GM21367 (cell line): Measurements from ENCODE around the gene GABBR2.

ENCODE experiments used
- ATAC-seq: cut with Tn5 transposase; IDR thresholded peaks from one replicate; pipeline ENCODE4 v1.9.1; 2021; ENCODE audit not compliant: unreplicated experiment

Gene GABBR2

DNA sequence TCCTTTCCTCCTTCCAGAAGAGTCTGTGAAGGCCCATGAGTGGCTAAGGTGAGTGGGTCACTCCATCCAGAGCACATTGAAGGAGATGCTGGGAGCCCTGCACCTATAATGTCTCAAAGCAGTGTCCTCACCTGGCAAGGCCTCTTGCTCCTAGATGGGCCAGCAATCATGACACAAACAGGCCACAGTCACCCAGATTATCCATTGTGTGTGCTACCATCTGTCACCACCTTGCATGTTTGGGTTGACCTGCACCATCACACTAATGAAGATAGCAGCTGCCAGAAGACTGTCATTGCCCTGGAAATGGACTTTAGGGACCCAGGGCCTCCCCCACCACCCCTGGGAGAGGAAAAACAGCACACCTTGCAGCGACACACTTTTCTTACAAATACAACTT, 69.6 kb downstream of the GABBR2 start:
- no peak for ATAC-seq

DNA sequence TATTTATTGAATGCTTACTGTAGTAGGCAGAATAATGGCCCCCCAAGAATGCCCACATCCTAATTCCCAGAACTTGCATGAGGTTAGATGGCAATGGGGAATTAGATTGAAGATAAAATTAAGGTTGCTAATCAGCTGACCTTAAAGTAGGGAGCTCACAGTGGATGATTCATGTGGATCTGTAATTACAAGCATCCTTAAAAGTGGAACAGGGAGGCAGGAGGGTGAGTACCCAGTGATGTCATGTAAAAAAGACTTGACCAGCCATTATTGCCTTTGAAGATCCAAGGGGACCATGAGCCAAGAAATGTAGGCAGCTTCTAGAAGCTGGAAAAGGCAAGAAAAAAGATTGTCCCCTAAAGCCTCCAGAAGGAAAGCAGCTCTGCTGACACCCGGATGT, 71.4 kb downstream of the GABBR2 start:
- no peak for ATAC-seq

DNA sequence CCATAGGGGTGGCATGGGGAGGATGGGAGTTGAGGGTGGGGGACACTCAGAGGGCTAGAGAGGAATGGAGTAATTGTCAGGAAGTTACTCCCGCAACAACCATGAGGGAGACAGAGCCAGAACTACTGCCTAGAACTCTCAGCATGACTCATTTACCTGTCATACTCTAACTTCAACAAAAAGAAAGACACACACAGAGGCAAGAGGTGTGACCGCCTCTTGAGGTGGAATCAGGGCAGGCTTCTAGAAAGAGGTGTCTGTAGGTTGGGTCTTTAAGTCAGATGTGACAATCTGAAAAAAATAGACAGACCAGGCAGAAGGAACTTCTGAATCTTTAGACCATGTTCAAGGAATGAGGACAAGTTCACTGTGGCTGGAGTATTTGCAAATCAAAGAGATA, 73.4 kb downstream of the GABBR2 start:
- ATAC-seq = no peak

DNA sequence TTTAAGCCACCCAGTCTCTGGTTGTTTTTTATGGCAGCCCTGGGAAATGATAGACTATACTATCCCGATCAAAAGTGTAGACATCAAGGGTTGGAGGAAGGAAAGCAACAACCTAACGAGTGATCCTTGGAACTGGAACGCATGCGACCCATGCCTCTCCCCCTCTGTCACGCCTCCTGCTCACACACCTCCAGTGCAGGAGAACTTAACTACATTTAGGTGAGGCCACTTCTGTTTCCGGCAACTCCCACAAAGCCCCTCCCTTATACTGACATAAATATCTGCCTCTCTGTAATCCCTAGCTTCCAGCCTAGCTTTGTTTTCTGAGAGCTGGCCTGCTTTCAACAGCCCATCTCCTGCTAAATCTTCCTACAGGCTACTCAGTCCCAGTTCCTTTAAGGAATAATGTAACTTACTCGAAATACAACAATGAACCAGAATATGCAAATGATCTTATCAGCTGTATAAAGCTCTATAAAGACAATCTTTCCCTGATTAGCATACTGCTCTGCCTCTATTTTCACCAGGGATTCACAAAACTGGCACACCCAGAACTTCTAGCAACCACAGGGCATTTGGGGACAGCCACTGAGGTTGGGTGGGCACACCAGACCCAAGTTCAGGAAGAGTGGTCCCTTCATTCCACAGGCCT, 73.9 kb downstream of the GABBR2 start:
- no peak for ATAC-seq

DNA sequence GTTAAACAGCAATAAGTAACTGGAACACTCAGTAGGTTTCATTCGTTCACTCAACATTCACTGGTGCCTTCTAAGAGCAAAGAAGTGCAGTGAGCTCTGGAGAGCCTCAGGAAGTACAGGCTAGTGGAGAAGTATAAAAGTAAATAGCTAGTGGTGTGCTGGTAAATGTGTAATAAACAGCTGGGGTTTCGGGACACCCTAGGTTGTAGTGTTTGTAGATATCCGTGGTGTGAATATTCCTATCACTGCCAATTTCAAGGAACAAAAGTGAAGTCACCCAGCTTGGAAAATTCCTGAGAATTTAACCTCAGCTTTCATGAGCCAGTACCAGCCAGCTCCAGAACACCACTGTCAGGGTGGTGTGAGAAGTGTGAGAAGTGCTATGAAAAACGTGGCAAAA, 75.9 kb downstream of the GABBR2 start:
- no peak for ATAC-seq

DNA sequence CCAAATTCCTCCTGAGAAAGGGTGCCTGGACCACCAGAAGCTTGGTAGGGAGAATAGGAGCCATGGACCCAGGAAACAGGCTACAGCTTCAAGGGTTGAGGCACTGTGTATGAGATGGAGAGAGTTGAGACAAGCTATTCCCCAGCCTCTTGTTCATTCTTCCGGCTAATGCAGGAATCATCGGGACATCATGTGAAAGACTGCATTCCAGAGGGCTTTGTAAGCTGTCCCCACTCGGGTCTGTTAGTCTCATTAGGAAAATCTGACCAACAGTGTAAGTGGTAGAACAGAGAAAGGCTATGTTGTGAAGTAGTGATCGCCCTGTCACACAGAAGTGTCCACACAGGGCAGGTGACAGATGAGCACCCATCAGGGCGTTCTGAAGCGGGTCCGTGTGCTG, 81.4 kb downstream of the GABBR2 start:
- ATAC-seq = no peak

DNA sequence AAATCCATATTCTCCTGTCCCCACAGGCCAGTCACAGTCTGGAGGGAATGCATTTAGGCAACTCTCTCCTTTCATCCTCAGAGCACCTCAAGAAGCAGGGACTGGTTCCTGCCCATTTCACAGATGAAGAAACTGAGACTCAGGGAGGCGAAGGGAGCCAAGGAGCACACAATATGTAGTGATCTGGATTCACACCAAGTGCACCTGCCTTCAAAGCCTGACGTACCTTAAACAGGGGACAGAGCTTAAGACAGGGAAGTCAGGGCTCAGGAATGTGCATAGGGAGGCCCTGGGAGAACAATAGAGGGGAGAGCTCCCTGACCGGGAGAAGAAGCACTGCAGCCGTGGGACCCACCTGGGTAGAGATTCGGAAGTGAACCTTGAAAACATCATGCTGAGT, 83.0 kb downstream of the GABBR2 start:
- ATAC-seq = no peak

DNA sequence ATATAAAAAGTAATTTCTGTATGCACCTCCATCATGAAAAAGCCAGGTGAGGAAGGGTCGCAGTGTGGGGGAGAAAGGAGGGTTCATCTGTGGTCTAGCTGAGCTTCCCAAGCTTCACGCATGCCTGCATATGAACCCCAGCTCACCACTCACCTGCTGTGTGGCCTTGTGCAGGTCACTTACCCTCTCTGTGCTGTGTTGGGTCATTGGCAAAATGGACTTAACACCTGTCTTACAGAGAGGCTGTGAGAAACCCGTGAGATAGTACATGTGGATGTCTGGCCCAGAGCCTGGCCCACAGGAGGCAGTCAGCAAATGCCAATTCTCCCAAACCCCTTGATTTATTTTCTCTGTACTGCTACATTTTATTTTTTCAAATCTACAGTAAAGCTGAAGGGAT, 88.9 kb downstream of the GABBR2 start:
- ATAC-seq = no peak

DNA sequence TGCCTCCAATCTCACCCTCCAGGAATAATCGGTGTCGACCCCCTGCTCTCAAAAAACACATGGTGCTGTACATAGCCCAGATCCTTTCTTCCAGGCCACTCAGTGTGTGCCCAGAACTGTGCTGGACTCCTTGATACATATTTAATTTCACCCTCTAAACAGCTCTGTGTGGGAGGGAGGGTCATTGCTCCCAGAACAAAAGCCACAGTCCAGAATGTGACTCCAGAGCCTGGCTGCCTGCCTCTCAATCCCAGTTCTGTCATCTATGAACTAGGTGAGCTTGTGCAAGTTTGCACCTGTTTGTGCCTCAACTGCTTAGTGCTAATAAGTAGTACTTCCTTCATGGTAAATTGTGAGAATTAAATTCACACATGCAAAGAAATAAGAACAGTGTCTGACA, 93.1 kb downstream of the GABBR2 start:
- no peak for ATAC-seq

DNA sequence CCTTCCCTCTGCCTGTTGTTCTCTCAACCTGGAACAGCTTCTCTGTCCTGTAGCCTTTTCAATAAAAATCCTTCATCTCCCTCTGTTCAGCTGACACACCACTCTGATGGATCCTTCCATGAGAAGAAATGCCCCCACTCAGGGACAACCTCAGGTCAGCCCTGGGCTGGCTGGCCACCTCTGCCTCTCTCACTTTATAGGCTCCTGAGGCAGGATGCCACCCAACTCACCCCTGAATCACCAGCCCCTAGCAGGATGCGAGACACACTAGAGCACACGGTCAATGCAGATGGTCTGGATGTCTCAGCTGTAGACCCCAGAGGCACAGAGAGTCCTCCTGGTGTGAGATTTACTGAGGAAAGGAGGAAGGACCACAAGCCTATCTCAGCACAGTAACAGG, 93.8 kb downstream of the GABBR2 start:
- ATAC-seq = no peak

DNA sequence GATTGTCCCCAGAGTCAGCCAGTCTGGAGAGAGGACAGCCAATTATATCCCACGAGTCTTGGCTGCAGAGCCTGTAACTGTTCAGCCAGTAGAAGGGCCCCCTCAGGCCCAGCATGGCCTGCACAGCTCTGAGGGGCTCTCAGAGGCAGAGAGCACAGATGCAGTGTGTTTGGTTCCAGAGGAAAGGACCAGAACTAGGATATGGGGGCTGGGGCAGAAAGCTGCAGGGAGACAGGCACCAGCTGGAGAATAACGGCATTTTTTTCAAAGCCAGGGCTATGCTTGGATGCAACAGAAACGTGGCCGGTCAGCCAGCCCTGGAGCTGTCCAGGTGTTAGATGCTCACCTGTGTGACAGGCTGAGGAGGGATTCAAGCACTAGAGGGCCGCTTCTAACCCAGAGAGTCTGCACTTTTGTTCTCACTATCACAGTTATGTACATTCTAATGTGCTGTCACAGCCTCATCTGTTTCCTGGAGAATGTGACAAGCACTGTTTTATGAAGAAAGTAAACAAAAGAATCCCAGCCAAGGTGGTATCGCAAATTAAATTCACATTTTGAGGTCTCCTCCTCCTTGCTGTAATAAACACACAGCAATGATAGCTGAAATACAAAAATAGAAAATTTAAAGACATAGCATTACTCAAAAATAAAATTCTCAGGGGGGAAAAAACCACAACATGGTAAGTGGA, 96.5 kb downstream of the GABBR2 start:
- ATAC-seq = no peak

DNA sequence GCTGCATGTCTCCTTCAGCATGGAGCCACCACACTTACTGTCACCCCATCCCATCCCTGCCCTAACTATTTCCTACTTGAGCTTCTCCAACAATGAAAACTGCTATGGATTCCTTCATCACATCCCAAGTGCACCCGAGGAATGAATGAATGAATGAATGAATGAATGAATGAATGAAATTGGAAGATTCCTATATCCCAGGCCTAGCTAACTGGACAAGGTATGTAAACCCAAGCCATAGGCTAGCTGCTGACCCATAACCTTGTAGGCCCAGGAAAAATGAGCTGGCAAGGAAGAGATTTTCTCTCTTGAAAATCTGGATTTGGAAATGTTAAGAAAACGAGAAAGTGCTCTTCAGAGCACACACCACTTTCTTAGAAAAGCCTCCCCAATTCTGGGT, 97.4 kb downstream of the GABBR2 start:
- ATAC-seq = no peak

DNA sequence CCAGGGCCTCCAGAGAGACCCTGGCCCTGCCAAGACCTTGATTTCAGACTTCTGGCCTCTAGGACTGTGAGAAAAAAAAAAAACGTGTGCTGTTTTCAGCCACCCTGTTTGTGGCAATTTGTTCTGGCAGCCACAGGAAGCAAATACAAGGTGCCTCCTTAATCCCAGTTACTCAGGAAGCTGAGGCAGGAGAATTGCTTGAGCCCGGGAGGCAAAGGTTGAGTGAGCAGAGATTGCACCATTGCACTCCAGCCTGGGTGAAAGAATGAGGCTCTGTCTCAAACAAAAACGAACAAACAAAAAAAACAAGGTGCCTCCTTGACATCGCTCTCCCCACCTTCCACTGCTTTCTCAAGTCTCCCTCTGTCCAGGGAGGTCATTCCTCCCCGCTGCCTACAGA, 98.0 kb downstream of the GABBR2 start:
- no peak for ATAC-seq

DNA sequence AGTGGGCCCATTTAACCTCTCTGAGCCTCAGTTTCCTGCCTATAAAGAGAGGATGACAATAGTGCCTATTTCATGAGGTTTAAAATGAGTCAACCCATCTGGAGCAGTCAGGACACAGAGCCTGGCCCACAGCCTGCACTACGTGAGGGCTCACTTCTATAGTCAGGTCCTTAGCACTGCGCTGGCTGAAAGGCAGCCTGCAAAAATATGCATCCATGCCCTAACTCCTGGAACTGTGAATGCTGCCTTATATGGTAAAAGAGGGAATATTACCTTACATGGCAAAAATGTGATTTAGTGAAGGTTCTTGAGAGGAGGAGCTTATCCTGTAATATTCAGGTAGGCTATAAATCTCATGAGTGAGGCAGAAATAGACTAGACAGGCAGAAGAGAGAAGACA, 98.5 kb downstream of the GABBR2 start:
- no peak for ATAC-seq

DNA sequence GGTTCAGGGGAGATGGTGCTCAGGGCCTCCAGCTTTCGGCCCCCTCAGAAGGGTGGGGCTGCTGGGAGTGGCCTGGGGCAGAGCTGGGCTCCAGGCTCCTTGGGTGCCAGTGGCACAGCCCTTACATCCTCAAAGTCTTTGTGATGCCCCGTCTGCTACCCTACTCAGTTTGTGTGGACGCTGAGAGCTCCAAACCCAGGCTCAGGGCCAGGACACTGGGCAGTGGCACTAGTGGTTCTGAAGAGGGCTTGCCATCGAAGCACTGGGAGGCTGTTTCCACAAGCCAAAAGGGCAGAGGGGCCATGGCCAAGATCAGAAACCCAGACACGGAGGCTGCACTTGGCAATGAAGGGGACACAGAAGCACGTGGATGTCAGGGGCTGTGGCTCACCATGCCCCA, 99.1 kb downstream of the GABBR2 start:
- ATAC-seq = no peak

DNA sequence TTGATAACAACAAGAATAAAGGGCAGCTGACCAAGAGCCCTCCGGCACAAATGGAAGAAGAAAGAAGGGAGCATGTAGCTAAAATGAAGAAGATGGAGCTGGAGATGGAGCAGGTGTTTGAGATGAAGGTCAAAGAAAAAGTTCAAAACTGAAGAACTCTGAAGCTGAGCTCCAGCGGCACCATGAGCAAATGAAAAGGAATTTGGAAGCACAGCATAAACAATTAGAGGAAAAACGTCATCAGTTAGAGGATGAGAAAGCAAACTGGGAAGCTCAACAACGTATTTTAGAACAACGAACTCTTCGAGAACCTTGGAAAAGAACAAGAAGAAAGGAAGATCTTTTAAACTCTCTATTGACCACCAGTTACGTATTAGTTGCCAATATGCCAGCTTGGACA, 100.9 kb downstream of the GABBR2 start:
- ATAC-seq = no peak

DNA sequence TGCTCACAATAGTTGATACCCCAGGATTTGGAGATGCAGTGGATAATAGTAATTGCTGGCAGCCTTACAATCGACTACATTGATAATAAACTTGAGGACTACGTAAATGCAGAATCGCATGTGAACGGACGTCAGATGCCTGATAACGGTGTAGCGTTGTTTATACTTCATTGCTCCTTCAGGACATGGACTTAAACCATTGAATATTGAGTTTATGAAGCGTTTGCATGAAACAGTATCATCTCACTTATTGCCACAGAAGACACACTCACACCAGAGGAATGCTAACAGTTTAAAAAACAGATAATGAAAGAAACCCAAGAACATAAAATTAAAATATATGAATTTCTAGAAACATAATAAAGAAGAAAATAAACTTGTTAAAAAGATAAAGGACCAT, 101.6 kb downstream of the GABBR2 start:
- no peak for ATAC-seq

DNA sequence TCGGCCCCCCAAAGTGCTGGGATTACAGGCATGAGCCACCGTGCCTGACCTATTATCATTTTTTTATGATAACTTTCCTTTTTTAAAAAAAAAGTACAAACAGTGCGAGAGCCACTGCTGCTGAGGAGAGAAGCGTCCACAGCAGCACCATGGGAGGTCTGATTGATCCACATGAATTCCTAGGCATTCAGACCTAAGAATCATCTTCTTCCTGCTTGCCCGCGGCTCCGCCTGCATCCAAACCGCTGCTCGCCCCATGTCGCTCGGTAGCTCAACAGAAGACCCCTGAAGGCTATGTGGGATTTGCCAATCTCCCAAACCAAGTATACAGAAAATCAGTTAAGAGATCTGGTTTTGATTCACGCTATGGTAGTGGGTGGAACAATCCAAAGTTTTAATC, 102.0 kb downstream of the GABBR2 start:
- no peak for ATAC-seq

DNA sequence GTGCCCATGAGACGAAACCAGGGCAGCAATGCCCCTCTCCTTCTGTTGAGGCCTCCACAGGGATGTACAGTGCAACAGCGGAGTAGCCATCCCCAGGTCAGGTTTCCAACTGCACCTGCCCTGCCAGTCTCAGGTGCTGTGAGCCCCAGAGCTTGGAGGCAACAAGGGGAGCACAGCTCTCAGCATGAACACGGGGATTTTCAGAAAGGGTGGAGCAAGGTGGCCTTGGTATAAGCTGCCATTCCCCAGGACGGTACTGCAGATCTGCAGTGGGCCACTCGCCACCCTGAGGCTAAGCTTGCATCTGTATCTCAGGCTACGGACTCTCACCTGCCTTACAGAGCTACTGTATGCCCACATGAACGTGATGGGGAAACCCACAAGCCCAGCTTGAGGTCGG, 103.6 kb downstream of the GABBR2 start:
- ATAC-seq = no peak

DNA sequence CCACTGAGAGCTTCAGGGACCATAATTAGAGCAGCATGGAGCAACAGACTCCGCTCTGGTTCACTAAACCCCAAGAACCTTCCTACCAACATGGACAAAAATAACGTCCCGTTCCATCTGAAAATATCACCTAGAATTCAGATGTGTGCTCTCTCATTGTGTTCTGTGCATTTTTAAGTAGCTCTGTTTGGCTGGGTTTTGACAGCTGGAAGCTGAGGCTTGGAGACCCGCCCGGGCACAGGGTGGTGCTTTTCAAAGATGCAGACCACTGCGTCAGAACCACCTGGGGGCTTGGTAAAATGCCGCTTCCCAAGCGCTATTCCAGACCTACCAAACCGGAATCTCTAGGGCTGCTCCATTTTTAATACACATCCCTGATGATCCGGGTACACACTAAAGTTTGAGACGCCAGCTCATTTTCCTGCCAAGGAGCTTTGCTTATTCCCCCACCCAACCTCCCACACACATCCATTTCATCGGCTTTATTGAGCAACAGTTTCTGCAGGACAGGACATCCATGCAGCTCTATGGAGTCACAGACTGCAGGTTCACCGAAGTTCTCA, 104.8 kb downstream of the GABBR2 start:
- no peak for ATAC-seq

DNA sequence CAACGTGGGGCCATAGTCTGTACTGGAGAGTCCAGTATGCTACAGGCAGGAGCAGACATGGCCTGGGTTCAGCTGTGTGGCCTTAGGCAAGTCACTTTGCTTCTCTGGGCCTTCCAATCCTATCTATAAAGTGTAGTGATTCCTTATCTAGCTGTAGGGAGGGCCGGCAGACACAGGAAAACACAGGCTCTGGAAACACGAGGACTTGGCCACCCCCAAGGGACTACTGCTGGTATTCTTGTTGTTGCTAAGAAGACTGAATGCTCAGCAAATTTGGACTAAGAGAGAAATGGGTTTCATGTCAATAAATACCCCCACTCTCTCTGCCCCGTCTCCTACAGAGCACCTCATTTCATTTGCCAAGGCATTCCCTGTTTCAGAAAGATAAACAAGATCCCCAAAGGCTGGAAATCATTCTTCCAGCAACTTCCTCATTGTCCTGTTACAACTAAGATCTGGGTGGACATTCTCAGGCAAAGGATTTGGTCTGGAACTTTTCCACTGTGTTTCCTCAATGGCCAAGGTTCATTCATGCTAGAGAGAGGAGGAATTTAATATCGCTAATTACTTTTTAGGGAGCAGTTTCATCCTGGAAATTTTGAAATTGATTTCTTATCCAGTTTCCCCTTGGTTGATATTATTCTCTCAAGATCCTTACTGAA, 105.8 kb downstream of the GABBR2 start:
- ATAC-seq = no peak

DNA sequence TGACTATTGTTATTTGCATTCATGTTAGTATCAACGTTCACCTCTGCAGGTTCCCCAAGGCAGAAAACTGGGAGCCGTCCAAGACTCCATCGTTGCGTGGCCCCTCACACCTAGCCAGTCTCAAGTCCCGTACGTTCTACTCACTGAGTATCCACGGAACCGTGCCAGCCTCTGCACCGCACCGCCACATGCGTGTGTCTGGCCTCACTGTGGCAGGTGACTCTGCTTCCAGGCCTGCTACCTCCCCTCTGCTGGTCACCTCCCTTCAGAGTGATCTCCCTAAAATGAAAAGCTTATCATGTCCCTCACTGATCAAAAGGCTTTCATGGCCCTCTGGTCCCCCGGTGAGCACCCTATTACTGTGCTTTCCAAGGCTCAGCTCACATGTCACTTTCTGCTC, 108.1 kb downstream of the GABBR2 start:
- no peak for ATAC-seq
